HEK293 (cell line): ENCODE measurements around the gene TIMM44.
A peak's percentile ranks its signal among the peaks of the same experiment; 100 is the strongest.

Experiments used
- BCL11A ChIP-seq: fragments of 450-650 bp; formaldehyde crosslinking; IDR thresholded peaks from 2 replicates; pipeline ENCODE4 v1.5.1; 2016; ENCODE audit warnings: low read depth, missing biosample characterization, missing genetic modification characterization
- EGR2 ChIP-seq: fragments of 450-650 bp; formaldehyde crosslinking; IDR thresholded peaks from 2 replicates; pipeline ENCODE4 v1.5.1; 2016; ENCODE audit warnings: low read depth, missing biosample characterization, missing genetic modification characterization
- GLIS1 ChIP-seq: fragments of 450-650 bp; formaldehyde crosslinking; IDR thresholded peaks from 2 replicates; pipeline ENCODE4 v1.5.1; 2016; ENCODE audit warnings: missing biosample characterization, missing genetic modification characterization
- HIC1 ChIP-seq: fragments of 450-650 bp; formaldehyde crosslinking; IDR thresholded peaks from 2 replicates; pipeline ENCODE4 v1.5.1; 2016; ENCODE audit warnings: missing biosample characterization, missing genetic modification characterization
- KLF10 ChIP-seq: fragments of 450-650 bp; IDR thresholded peaks from 2 replicates; pipeline ENCODE4 v1.5.1; 2018; ENCODE audit warnings: missing biosample characterization, mild to moderate bottlenecking, missing genetic modification characterization
- KLF17 ChIP-seq: fragments of 450-650 bp; formaldehyde crosslinking; IDR thresholded peaks from 2 replicates; pipeline ENCODE4 v1.5.1; 2016; ENCODE audit warnings: missing biosample characterization, missing genetic modification characterization
- PATZ1 ChIP-seq: fragments of 450-650 bp; formaldehyde crosslinking; IDR thresholded peaks from 2 replicates; pipeline ENCODE4 v1.5.1; 2016; ENCODE audit warnings: missing biosample characterization, missing genetic modification characterization
- SCRT2 ChIP-seq: fragments of 450-650 bp; formaldehyde crosslinking; IDR thresholded peaks from 2 replicates; pipeline ENCODE4 v1.5.1; 2016; ENCODE audit warnings: missing biosample characterization, missing genetic modification characterization
- SP2 ChIP-seq: fragments of 450-650 bp; formaldehyde crosslinking; IDR thresholded peaks from 2 replicates; pipeline ENCODE4 v1.5.1; 2016; ENCODE audit warnings: missing biosample characterization, missing genetic modification characterization
- SP3 ChIP-seq: fragments of 450-650 bp; formaldehyde crosslinking; IDR thresholded peaks from 2 replicates; pipeline ENCODE4 v1.5.1; 2016; ENCODE audit warnings: missing biosample characterization, missing genetic modification characterization
- ZBTB10 ChIP-seq: fragments of 450-650 bp; formaldehyde crosslinking; IDR thresholded peaks from 2 replicates; pipeline ENCODE4 v1.5.1; 2016; ENCODE audit warnings: missing biosample characterization, missing genetic modification characterization
- ZBTB17 ChIP-seq: fragments of 450-650 bp; formaldehyde crosslinking; IDR thresholded peaks from 2 replicates; pipeline ENCODE4 v1.5.1; 2016; ENCODE audit warnings: missing biosample characterization, missing genetic modification characterization
- ZBTB20 ChIP-seq: fragments of 450-650 bp; formaldehyde crosslinking; IDR thresholded peaks from 2 replicates; pipeline ENCODE4 v1.5.1; 2016; ENCODE audit warnings: missing biosample characterization, missing genetic modification characterization
- ZBTB26 ChIP-seq: fragments of 450-650 bp; formaldehyde crosslinking; optimal IDR thresholded peaks from 2 replicates; pipeline ENCODE3; 2016; ENCODE audit warnings: missing biosample characterization, mild to moderate bottlenecking, missing genetic modification characterization
- ZBTB48 ChIP-seq: fragments of 450-650 bp; formaldehyde crosslinking; IDR thresholded peaks from 2 replicates; pipeline ENCODE4 v1.5.1; 2016; ENCODE audit warnings: missing biosample characterization, missing genetic modification characterization
- ZEB2 ChIP-seq: fragments of 450-650 bp; formaldehyde crosslinking; IDR thresholded peaks from 2 replicates; pipeline ENCODE4 v1.5.1; 2016; ENCODE audit warnings: missing biosample characterization, missing genetic modification characterization
- ZNF146 ChIP-seq: fragments of 450-650 bp; formaldehyde crosslinking; IDR thresholded peaks from 2 replicates; pipeline ENCODE4 v1.5.1; 2016; ENCODE audit warnings: missing biosample characterization, missing genetic modification characterization
- ZNF155 ChIP-seq: fragments of 450-650 bp; formaldehyde crosslinking; IDR thresholded peaks from 2 replicates; pipeline ENCODE4 v1.5.1; 2016; ENCODE audit warnings: missing biosample characterization, missing genetic modification characterization
- ZNF335 ChIP-seq: fragments of 450-650 bp; formaldehyde crosslinking; conservative IDR thresholded peaks from 2 replicates; pipeline ENCODE4 v1.5.1; 2016; ENCODE audit warnings: missing biosample characterization, missing genetic modification characterization
- ZNF398 ChIP-seq: fragments of 450-650 bp; formaldehyde crosslinking; IDR thresholded peaks from 2 replicates; pipeline ENCODE4 v1.5.1; 2017; ENCODE audit warnings: missing biosample characterization, missing genetic modification characterization
- ZNF473 ChIP-seq: fragments of 450-650 bp; formaldehyde crosslinking; IDR thresholded peaks from 2 replicates; pipeline ENCODE4 v1.5.1; 2017; ENCODE audit warnings: missing biosample characterization, missing genetic modification characterization
- ZNF561 ChIP-seq: fragments of 450-650 bp; IDR thresholded peaks from 2 replicates; pipeline ENCODE4 v1.5.1; 2018; ENCODE audit warnings: missing biosample characterization, missing genetic modification characterization, borderline replicate concordance
- ZNF692 ChIP-seq: fragments of 450-650 bp; formaldehyde crosslinking; IDR thresholded peaks from 2 replicates; pipeline ENCODE4 v1.5.1; 2016; ENCODE audit warnings: missing biosample characterization, missing genetic modification characterization
- ZNF76 ChIP-seq: fragments of 450-650 bp; formaldehyde crosslinking; IDR thresholded peaks from 2 replicates; pipeline ENCODE4; 2016; ENCODE audit warnings: low read depth, missing biosample characterization, missing genetic modification characterization, borderline replicate concordance
- ZSCAN30 ChIP-seq: fragments of 450-650 bp; IDR thresholded peaks from 2 replicates; pipeline ENCODE4 v1.5.1; 2018; ENCODE audit warnings: missing biosample characterization, mild to moderate bottlenecking, missing genetic modification characterization, moderate library complexity
- ZXDB ChIP-seq: fragments of 450-650 bp; formaldehyde crosslinking; IDR thresholded peaks from 2 replicates; pipeline ENCODE4 v1.5.1; 2016; ENCODE audit warnings: missing biosample characterization, missing genetic modification characterization

Gene TIMM44

GRCh38 chr19:7917267-7918061 is 26.0 kb downstream of the TIMM44 start (continued):
- TF ChIP-seq ZNF398 (tag by site-specific recombination) (peak; percentile 15; the same call in 1 of the 2 replicates), GLIS1 (tag by site-specific recombination) (peak; percentile 99), ZNF155 (tag by site-specific recombination) (no peak), ZEB2 (0 out of 2 replicates have a peak, but pooled peaks have one; percentile 50), ZBTB17 (tag by site-specific recombination) (peak; percentile 7; the same call in 1 of the 2 replicates), ZNF473 (tag by site-specific recombination) (no peak), ZBTB26 (tag by site-specific recombination) (peak; percentile 79), EGR2 (tag by site-specific recombination) (peak; percentile 82), ZSCAN30 (peak; percentile 67; the same call in 1 of the 2 replicates), ZXDB (peak; percentile 22; the same call in 1 of the 2 replicates), ZNF146 (tag by site-specific recombination) (no peak), ZBTB48 (peak; percentile 90), ZNF335 (tag by site-specific recombination) (peak; percentile 63), ZBTB10 (tag by site-specific recombination) (peak; percentile 68; the same call in 1 of the 2 replicates), ZBTB20 (tag by site-specific recombination) (peak; percentile 81), ZNF561 (tag by site-specific recombination) (peak; percentile 62; the same call in 1 of the 2 replicates), ZNF76 (tag by site-specific recombination) (0 out of 2 replicates have a peak, but pooled peaks have one; percentile 31), SCRT2 (peak; percentile 42; the same call in 1 of the 2 replicates), SP2 (peak; percentile 58), SP3 (tag by site-specific recombination) (0 out of 2 replicates have a peak, but pooled peaks have one; percentile 16), KLF17 (0 out of 2 replicates have a peak, but pooled peaks have one; percentile 27), HIC1 (tag by site-specific recombination) (peak; percentile 39), PATZ1 (tag by site-specific recombination) (peak; percentile 88), BCL11A (0 out of 2 replicates have a peak, but pooled peaks have one; percentile 16), KLF10 (tag by site-specific recombination) (no peak), ZNF692 (peak; percentile 59; the same call in 1 of the 2 replicates)
